CD8-positive, alpha-beta memory T cell (primary cell): ENCODE data around the gene DIPK1B. TPM values are rescaled to one million over a fixed set of nuclear protein-coding genes. Genes with fewer than 3 reads are reported as not detected.
A peak's percentile ranks its signal among the peaks of the same experiment; 100 is the strongest.

Experiments
- CTCF ChIA-PET: fragments of 350-600 bp; sonication (Branson Sonifier 250); formaldehyde crosslinking; loops from one replicate; lab custom pipeline; 2021; ENCODE audit warnings: antibody characterized with exemption; lab: Charles Lee
- POLR2A ChIA-PET: fragments of 350-600 bp; sonication (Branson Sonifier 250); formaldehyde crosslinking; loops from one replicate; lab custom pipeline; 2021; ENCODE audit warnings: antibody characterized with exemption; lab: Charles Lee
- DNase-seq, 5 donors: peaks; one replicate each; pipeline versions ENCODE4 v3.0.0 to v3.0.0-alpha.2; 2020 to 2022; ENCODE audit warnings: mixed read lengths in 1 of 5
- H3K27ac ChIP-seq: one replicate; pipeline ENCODE4 v1.7.0; 2013; ENCODE audit warnings: low read depth, mild to moderate bottlenecking, low read length, moderate library complexity
- H3K27me3 ChIP-seq: 2 replicates; pipeline ENCODE4 v1.7.0; 2013; ENCODE audit warnings: low read length, mild to moderate bottlenecking; ENCODE audit not compliant: insufficient read depth, poor library complexity, severe bottlenecking
- H3K36me3 ChIP-seq: 2 replicates; pipeline ENCODE4 v1.7.0; 2013; ENCODE audit warnings: mild to moderate bottlenecking, low read length, moderate library complexity; ENCODE audit not compliant: insufficient read depth
- H3K4me1 ChIP-seq: 2 replicates; pipeline ENCODE4 v1.7.0; 2013; ENCODE audit warnings: mild to moderate bottlenecking, low read length, moderate library complexity; ENCODE audit not compliant: insufficient read depth
- H3K4me3 ChIP-seq: 2 replicates; pipeline ENCODE4 v1.7.0; 2013; ENCODE audit warnings: mild to moderate bottlenecking, low read length
- H3K9me3 ChIP-seq: 2 replicates; pipeline ENCODE4 v1.7.0; 2013; ENCODE audit warnings: mild to moderate bottlenecking, low read length
- H3K27ac Mint-ChIP-seq, 8 donors: one replicate each; pipeline ENCODE4 v1.8.0; 2020 to 2021; ENCODE audit warnings: mixed read lengths in 8 of 8, mild to moderate bottlenecking in 6 of 8, inconsistent platforms in 3 of 8, moderate library complexity in 3 of 8
- H3K27me3 Mint-ChIP-seq, 2 donors: one replicate each; pipeline ENCODE4 v1.8.0; 2020 to 2021; ENCODE audit warnings: mixed read lengths in 2 of 2, mild to moderate bottlenecking in 1 of 2, moderate library complexity in 1 of 2
- H3K36me3 Mint-ChIP-seq, 3 donors: one replicate each; pipeline ENCODE4 v1.8.0; 2020 to 2021; ENCODE audit warnings: mixed read lengths in 3 of 3, inconsistent platforms in 1 of 3, mild to moderate bottlenecking in 1 of 3
- H3K4me1 Mint-ChIP-seq, 3 donors: one replicate each; pipeline ENCODE4 v1.8.0; 2020 to 2021; ENCODE audit warnings: mixed read lengths in 3 of 3, inconsistent platforms in 1 of 3, mild to moderate bottlenecking in 1 of 3
- H3K4me3 Mint-ChIP-seq, 7 donors: one replicate each; pipeline ENCODE4 v1.8.0; 2020 to 2021; ENCODE audit warnings: mixed read lengths in 7 of 7, mild to moderate bottlenecking in 6 of 7, moderate library complexity in 4 of 7, inconsistent platforms in 2 of 7
- H3K9me3 Mint-ChIP-seq, 5 donors: one replicate each; pipeline ENCODE4 v1.8.0; 2020 to 2022; ENCODE audit warnings: mixed read lengths in 5 of 5, mild to moderate bottlenecking in 3 of 5, moderate library complexity in 2 of 5, inconsistent platforms in 1 of 5
- polyA plus RNA-seq: library from polyadenylated mRNA; unstranded; fragments of 300-500 nt; fragmentation: Illumina TruSeq; gene quantifications from one replicate; pipeline ENCODE4 v1.2.3, GENCODE V29; 2021
- total RNA-seq, 2 experiments: library from RNA; stranded (reverse); gene quantifications; one replicate each; pipeline ENCODE4 v1.2.3, GENCODE V29; 2021

Gene DIPK1B
- total RNA-seq (not detected), polyA plus RNA-seq (not detected)

GRCh38 chr9:136711751-136712689 is at the start of gene DIPK1B:
Gene DIPK1B (plus strand): TSS chr9:136712572. CDS start chr9:136712666, 94 bp downstream.
- CTCF ChIA-PET, result no interaction called here
- Histone ChIP-seq H3K9me3 (no peaks in the 10 kb centered on the region), H3K27ac (peak within 1 kb of the TSS; percentile 9), H3K36me3 (no peaks in the 10 kb centered on the region), H3K27me3 (no peaks in the 10 kb centered on the region), H3K4me3 (no peak within 1 kb of the TSS), H3K4me1 (no peaks in the 10 kb centered on the region)
- H3K4me3 Mint-ChIP-seq, result peak within 1 kb of the TSS in 6 of 7 donors; percentile 44 to 70 (median 66)
- DNase-seq, result no peak
- peaks cover 0 to 2% (median 0%) of the 10 kb centered on the region in 5 donors for H3K9me3 Mint-ChIP-seq
- no peaks in the 10 kb centered on the region for H3K36me3 Mint-ChIP-seq
- POLR2A ChIA-PET, result interaction anchor here (0.8 kb wide), 2 partner anchors 10 to 11 kb away, joined by 3 to 5 read pairs; no protein-coding TSS in a partner anchor
- H3K27ac Mint-ChIP-seq, result no peak within 1 kb of the TSS
- peaks cover 0 to 5% (median 4%) of the 10 kb centered on the region in 3 donors for H3K4me1 Mint-ChIP-seq
- H3K27me3 Mint-ChIP-seq, result peaks cover 17 to 51% of the 10 kb centered on the region in 2 donors

- H3K4me1 Mint-ChIP-seq, result peaks cover 0 to 18% (median 9%) of the 10 kb centered on the region in 3 donors
- Histone ChIP-seq H3K9me3 (no peaks in the 10 kb centered on the region), H3K4me1 (peaks cover 7% of the 10 kb centered on the region), H3K27ac (peak within 1 kb of the TSS; percentile 79), H3K36me3 (no peaks in the 10 kb centered on the region), H3K4me3 (no peak within 1 kb of the TSS), H3K27me3 (peaks cover 23% of the 10 kb centered on the region)
- no peak within 1 kb of the TSS for H3K4me3 Mint-ChIP-seq
- peaks cover 17 to 26% of the 10 kb centered on the region in 2 donors for H3K27me3 Mint-ChIP-seq
- ChIA-PET POLR2A (no interaction called here), CTCF (no interaction called here)
- peaks cover 0 to 2% (median 0%) of the 10 kb centered on the region in 5 donors for H3K9me3 Mint-ChIP-seq
- no peaks in the 10 kb centered on the region for H3K36me3 Mint-ChIP-seq
- H3K27ac Mint-ChIP-seq, result no peak within 1 kb of the TSS
- DNase-seq, result no peak
Observed at GRCh38 chr9:136662656-136663581, 49.5 kb upstream of the DIPK1B start, which contains the start of gene EGFL7. Gene EGFL7 (plus strand): TSS chr9:136662916. CDS start chr9:136668283, 5,367 bp downstream.

- H3K36me3 ChIP-seq, result no peaks in the 10 kb centered on the region
- H3K27me3 ChIP-seq, result peaks cover 14% of the 10 kb centered on the region
- H3K4me1 ChIP-seq, result no peaks in the 10 kb centered on the region
- no peak overlapping the region for H3K4me3 ChIP-seq
- Mint-ChIP-seq H3K36me3 (no peaks in the 10 kb centered on the region), H3K27ac (no peak overlapping the region), H3K4me1 (peaks cover 0 to 13% (median 6%) of the 10 kb centered on the region in 3 donors), H3K4me3 (peak overlapping the region in 4 of 7 donors; percentile 67 to 74 (median 72)), H3K9me3 (peaks cover 0 to 2% (median 0%) of the 10 kb centered on the region in 5 donors), H3K27me3 (peaks cover 12 to 23% of the 10 kb centered on the region in 2 donors)
- H3K27ac ChIP-seq, result peak overlapping the region; percentile 79
- CTCF ChIA-PET, result interaction anchor here (1.2 to 1.6 kb wide), 4 partner anchors 8 to 179 kb away, joined by 3 read pairs; no protein-coding TSS in a partner anchor
- no peak for DNase-seq
- POLR2A ChIA-PET, result no interaction called here
- no peaks in the 10 kb centered on the region for H3K9me3 ChIP-seq
Observed at GRCh38 chr9:136664000-136664915, 48.1 kb upstream of the DIPK1B start.

GRCh38 chr9:136665111-136665703 is 47.2 kb upstream of the DIPK1B start:
- DNase-seq, result no peak
- Histone ChIP-seq H3K9me3 (no peaks in the 10 kb centered on the region), H3K4me1 (no peaks in the 10 kb centered on the region), H3K4me3 (no peak overlapping the region), H3K27ac (peak overlapping the region; percentile 79), H3K27me3 (peaks cover 11% of the 10 kb centered on the region), H3K36me3 (no peaks in the 10 kb centered on the region)
- ChIA-PET POLR2A (no interaction called here), CTCF (interaction anchor here (1.2 to 1.6 kb wide), 3 partner anchors 10 to 180 kb away, joined by 3 read pairs; no protein-coding TSS in a partner anchor)
- H3K36me3 Mint-ChIP-seq, result no peaks in the 10 kb centered on the region
- peaks cover 0 to 13% (median 6%) of the 10 kb centered on the region in 3 donors for H3K4me1 Mint-ChIP-seq
- peaks cover 10 to 23% of the 10 kb centered on the region in 2 donors for H3K27me3 Mint-ChIP-seq
- H3K9me3 Mint-ChIP-seq, result peaks cover 0 to 2% (median 0%) of the 10 kb centered on the region in 5 donors
- no peak overlapping the region for H3K27ac Mint-ChIP-seq
- peak overlapping the region in 5 of 7 donors; percentile 51 to 74 (median 67) for H3K4me3 Mint-ChIP-seq

- H3K27ac ChIP-seq, result peak overlapping the region; percentile 16
- H3K36me3 ChIP-seq, result no peaks in the 10 kb centered on the region
- ChIA-PET POLR2A (no interaction called here), CTCF (no interaction called here)
- H3K27ac Mint-ChIP-seq, result no peak overlapping the region
- no peak for DNase-seq
- peaks cover 11% of the 10 kb centered on the region for H3K27me3 ChIP-seq
- peaks cover 0 to 13% (median 6%) of the 10 kb centered on the region in 3 donors for H3K4me1 Mint-ChIP-seq
- H3K4me1 ChIP-seq, result no peaks in the 10 kb centered on the region
- H3K4me3 ChIP-seq, result no peak overlapping the region
- no peaks in the 10 kb centered on the region for H3K36me3 Mint-ChIP-seq
- peaks cover 10 to 23% of the 10 kb centered on the region in 2 donors for H3K27me3 Mint-ChIP-seq
- H3K4me3 Mint-ChIP-seq, result no peak overlapping the region
- H3K9me3 Mint-ChIP-seq, result peaks cover 0 to 2% (median 0%) of the 10 kb centered on the region in 5 donors
- no peaks in the 10 kb centered on the region for H3K9me3 ChIP-seq
Observed at GRCh38 chr9:136665704-136666371, 46.5 kb upstream of the DIPK1B start.

GRCh38 chr9:136666372-136667213 is 45.8 kb upstream of the DIPK1B start:
- H3K9me3 Mint-ChIP-seq, result peaks cover 0 to 2% (median 0%) of the 10 kb centered on the region in 5 donors
- H3K9me3 ChIP-seq, result no peaks in the 10 kb centered on the region
- CTCF ChIA-PET, result interaction anchor here (0.6 to 0.7 kb wide), 2 partner anchors 10 to 468 kb away, joined by 3 read pairs; no protein-coding TSS in a partner anchor
- no peak for DNase-seq
- no peaks in the 10 kb centered on the region for H3K36me3 ChIP-seq
- H3K4me1 Mint-ChIP-seq, result peaks cover 0 to 13% (median 6%) of the 10 kb centered on the region in 3 donors
- H3K4me3 Mint-ChIP-seq, result peak overlapping the region in 6 of 7 donors; percentile 23 to 70 (median 51)
- POLR2A ChIA-PET, result no interaction called here
- H3K36me3 Mint-ChIP-seq, result no peaks in the 10 kb centered on the region
- H3K27ac Mint-ChIP-seq, result peak overlapping the region in 1 of 8 donors; percentile 79
- H3K4me1 ChIP-seq, result no peaks in the 10 kb centered on the region
- peaks cover 11% of the 10 kb centered on the region for H3K27me3 ChIP-seq
- H3K27me3 Mint-ChIP-seq, result peaks cover 7 to 23% of the 10 kb centered on the region in 2 donors
- no peak overlapping the region for H3K4me3 ChIP-seq
- peak overlapping the region; percentile 16 for H3K27ac ChIP-seq
